NCI-H446 (cell line): Measurements from ENCODE around the gene OPN5.
"Not testable (repeated sequence)": the region's sequence is repeated elsewhere in the genome, so short reads cannot be mapped to it uniquely, and the experiment has no call there.

Experiments used
- DNase-seq, 2 experiments: peaks; one replicate each; lab custom pipeline; 2025; lab: John Stamatoyannopoulos, UW

OPN5 gene

GRCh38 chr6:47781732-47782131, at the start of gene OPN5:
Gene OPN5 (plus strand): TSS chr6:47782032. CDS start chr6:47782067, 35 bp downstream.
- DNase-seq = no peak

DNA sequence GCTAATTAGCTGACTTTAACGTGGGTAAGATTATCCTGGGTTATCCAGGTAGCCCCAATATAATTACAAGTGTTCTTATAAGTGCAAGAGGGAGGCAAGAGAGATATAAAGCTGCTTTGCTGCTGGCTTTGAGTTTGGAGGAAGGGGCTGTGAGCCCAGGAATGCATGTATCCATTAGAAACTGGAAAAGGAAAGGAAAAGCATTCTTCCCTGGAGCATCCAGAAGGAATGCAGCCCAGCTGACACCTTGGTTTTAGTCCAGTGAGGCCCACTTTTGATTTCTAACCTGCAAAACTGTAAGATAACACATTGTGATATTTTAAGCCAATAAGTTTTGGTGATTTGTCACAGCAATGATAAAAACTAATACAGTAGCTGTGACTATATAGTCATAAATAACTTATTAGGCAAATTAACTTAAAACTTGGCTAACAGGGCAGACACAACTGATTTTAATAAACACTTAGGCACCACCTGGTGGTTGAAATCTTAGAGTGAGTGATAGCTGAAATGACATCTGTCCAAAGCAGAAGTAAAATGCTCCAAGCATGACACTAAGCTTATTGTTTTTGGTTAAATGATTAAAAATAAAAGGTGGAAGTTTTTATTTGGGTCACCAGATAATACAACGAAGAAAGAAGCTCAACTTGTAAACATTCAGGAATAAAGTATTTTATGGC, 47.8 kb upstream of the OPN5 start:
- peak in 1 of 2 experiments; percentile 39 for DNase-seq

- no peak for DNase-seq
Observed at GRCh38 chr6:47734831-47735481, 46.9 kb upstream of the OPN5 start.

DNA sequence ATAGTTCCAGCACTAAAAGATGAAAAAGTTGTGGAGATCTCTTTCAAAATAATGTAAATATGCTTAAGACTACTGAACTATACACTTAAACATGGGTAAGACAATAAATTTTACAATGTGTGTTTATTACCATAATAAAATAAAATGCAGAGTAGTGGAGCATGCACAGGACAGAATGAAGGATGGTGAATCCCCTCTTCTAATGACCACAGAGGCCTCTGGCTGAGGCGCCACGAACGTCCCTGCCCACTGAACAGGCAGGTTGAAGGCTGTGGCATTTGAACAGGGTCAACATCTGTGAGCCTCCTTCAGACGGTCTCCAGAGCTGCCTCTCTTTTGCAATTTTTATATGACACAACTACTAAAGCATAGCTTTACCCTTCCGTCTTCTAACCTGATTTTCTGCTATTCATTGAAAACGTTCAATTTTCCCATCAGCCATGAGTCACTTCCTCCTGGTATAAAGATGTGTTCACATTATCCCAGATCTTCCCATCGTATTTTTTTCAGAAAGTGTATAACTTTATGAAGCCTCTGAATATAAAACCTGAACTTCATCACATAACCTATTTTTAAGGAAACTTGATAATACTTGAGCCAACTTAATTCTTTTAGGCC, 45.6 kb upstream of the OPN5 start:
- DNase-seq = no peak

DNA sequence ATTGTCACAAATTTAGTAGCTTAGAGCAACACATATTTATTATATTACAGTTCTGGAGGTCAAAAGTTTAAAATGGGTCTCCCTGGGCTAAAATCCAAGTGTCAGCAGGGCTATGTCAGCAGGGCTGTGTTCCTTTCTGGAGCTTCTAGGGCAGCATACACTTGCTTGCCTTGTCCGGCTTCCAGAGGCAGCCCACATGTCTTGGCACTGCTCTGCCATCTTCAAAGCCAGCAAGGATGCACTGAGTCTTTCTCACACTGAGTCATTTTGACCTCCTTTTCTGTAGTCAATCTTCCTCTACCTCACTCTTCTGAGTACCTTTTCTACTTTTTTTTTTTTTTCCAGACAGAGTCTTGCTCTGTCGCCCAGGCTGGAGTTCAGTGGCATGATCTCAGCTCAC, 44.4 kb upstream of the OPN5 start:
- DNase-seq = peak in 1 of 2 experiments; percentile 51

GRCh38 chr6:47740714-47741113, 41.1 kb upstream of the OPN5 start:
- DNase-seq = no peak

DNA sequence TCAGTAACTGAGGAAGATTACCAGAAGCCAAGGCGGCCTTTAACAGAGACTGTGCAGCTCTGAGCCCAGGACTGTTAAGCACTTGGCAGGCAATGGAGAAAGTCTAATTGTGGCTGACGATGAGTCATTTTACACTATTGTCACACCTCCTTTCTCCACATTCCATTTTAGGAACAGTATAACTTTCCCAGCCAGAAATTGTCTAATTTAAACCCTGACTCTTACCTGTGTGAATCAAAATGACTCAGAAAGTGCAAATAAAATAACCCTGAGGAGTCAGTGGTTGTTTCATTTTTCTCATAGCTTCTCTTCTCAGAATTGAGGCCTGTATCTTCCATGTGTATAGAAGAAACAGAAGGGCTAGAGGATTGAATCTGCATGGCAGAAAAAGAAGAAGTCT, 40.0 kb upstream of the OPN5 start:
- DNase-seq = peak in 1 of 2 experiments; percentile 66

- peak; percentile 30 to 65 for DNase-seq
Observed at GRCh38 chr6:47743744-47744143, 38.1 kb upstream of the OPN5 start.

- DNase-seq = not testable (repeated sequence)
Observed at GRCh38 chr6:47745269-47745668, 36.6 kb upstream of the OPN5 start.

DNA sequence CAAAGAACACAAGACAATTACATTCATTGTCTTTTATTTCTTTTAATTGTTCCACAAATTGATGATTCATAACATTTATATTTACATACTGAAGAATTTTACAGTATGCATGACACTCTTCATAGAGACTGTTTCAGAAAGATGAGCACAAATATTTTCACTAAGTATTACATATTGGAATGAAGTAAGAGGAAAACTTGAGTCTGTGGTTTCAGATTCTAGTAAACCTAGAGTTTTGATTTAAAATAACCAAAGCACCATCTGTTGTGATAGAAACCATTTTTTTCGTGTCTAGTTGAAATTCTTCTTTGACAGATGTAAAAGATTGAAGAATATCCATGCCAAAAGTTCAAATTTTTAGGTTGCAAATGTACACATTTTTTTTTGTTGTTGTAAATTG, 32.1 kb upstream of the OPN5 start:
- DNase-seq = peak in 1 of 2 experiments; percentile 9

DNA sequence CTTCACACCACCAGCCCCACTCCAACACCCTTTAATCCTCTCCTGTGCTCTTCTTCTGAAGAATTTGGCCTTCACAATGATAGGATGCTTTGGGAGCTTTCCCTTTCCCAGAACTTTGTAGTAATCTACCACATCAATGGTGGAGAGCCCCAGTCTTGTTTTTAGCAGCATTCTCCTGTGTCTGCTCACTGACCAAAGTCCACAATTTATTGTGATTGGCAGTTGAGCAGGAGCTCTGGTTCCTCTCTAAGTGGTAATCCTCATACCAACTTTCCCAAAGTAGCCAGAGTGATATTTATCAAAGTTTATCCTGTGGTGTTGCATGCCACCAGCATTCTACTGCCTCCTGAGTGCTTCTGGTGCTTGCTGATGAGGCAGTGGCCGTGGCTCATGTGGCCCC, 29.0 kb upstream of the OPN5 start:
- no peak for DNase-seq

DNA sequence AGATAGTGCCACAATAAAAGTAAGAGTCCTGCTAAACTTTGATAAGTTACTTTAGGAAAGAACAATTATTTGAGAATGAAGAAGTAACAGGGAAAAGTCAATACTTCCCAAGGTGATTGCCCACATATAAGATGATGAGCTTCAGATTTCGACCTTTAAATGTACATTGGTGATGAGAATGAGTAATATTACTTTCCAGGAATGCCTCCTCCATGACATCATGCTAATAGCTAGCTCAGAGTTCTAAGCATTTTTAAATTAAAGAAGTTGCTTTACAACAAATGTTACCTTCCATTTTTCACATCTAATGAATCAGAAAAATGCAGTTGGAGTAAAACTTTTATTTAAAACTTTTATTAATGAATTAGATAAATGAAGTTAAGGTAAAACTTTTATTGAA, 22.5 kb upstream of the OPN5 start:
- DNase-seq = no peak

DNA sequence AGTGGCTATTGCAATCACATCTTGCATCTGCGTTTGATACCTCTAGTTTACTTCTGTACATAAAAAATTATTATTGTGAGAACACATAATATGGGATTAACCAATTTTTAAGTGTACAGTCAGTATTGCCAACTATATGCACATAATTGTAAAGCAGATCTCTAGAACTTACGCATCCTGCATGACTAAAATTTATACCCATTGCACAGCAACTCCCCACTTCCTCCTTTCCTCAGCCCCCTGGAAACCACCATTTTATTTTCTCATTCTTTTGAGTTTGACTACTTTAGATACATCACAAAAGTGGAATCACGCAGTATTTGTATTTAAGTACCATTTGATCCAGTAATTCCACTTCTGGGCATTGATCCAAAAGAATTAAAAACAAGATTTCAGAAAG, 19.3 kb upstream of the OPN5 start:
- DNase-seq = no peak

GRCh38 chr6:47766445-47766844, 15.4 kb upstream of the OPN5 start:
- no peak for DNase-seq

DNA sequence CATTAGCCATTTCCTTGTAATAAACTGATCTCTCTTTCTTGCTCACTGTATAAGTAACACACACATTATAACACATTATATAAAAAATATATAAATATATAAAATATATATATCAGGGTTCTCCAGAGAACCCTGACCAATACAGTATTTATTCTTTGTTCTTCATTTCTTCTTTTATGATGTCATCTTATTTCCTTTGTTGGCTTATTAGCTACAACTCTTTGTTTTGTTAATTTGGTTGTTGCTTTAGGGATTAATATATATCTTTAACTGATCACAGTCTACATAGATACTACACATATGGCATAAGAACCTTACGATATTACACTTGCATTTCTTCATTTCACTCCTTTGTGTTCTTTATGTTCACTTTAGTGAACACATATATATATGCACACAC, 14.7 kb upstream of the OPN5 start:
- DNase-seq = no peak

DNA sequence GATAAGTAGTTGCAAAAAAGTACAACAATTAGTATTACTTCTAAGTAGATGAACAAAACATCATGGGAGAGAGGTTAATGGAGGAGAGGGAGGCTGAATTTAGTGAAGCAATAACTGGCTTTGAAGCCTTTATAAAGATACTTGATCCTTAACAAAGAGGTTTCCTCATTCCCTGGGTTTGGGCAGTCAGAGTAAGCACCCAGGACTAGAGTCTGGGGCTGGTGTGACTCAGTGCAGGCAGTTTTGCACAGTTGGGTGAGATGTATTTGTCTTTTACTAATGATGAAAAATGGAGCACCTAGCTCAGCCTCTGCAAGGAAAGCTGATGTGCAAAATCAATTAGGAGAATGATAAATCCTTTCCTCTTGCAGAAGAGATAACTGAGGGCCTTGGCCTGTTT, 11.8 kb upstream of the OPN5 start:
- no peak for DNase-seq

DNA sequence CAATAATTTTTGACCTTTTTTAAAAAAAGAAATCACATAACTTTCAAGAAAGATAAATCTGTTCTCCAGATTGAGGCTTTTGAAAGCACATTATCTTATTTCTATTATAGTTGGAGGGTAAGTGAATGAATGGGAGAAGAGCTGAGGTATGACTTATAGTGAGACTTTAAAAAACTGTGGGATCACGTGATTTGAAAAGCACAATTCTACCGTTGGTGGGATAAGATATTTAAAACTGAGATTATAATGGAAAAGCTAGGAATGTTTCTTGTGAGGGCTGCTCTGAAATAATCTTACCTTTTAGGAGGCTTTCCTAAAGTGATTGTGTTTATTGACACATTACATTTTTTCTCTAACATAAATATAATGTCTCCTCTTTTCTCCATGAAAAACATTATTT, 9.5 kb upstream of the OPN5 start:
- no peak for DNase-seq

GRCh38 chr6:47773005-47773404, 8.8 kb upstream of the OPN5 start:
- no peak for DNase-seq

DNA sequence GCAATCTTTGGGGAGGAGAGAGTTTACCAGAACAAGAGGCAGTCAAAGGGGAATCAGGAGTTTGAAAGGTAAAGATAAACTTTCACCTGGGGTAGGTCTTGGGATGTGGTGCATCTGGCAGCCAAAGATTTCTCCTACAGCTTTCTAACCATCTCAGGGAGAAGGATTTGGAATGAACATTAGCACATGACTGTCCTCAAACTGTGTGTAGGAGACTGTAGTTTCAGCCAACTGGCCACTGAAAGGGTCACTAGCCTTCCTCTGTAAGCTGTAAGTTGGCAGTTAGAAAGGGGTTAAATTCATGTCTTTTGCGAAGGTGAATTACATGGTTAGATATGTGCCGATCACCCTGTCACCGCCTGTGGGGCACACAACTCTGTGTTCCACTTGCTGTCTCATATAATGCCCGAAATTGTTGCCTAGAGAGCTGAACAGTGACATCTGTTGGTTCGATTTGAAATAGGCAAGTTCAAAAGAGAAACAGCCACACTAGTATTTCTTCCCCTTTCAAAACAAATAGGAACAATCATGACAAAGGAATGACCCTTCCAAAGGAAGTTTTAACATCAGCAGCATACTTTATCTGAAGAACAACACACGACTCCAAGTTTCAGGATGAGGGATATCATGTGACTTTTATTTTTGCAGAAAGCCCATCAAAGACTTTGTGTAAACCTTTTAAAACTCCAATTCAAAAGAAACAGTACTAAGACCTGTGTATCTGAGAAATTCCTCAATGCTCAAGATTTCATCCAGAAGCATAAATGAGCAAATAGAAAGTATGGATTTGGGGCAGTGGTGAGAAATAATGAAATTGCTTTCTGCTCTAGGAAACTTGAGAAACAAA, 1.1 kb upstream of the OPN5 start:
- peak; percentile 62 to 74 for DNase-seq

- DNase-seq = no peak
Observed at GRCh38 chr6:47785182-47785581, 3.4 kb downstream of the OPN5 start.

DNA sequence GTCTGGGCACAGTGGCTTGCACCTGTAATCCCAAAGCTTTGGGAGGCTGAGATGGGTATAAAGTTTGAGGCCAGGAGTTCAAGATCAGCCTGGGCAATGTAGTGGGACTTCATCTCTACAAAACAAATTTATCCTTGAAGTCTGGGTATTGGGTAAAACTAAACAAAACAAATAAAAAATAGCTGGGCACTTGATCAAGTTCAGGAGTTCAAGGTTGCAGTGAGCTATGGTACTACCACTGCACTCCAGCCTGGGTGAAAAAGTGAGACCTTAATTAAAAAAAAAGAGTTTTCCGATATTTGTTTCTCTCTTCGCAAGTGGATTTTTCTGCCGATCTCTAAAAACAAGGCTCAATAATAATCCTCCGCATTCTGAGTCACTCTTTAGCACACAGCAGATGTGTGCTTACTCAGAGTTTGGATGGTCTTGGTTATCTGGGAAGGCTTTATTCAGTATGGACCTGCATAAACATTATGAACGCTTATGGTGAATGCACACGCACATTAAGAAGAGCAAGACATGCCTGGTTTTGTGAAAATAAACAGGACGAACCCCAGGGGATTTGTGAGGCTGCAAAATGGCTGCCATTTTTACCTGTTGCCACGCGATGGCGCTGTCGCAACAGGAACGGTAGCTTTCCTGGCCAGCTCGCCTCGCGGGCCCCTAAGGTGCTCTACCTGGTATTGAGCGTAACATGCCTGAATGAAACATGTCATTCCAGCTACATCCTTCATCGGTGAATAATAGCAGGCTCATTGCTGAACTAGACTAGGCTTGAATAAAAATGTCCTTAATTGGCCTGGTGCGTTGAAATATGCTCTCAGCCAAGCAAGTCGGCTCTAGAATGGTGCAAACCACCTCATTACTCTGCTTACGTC, 6.0 kb downstream of the OPN5 start:
- DNase-seq = peak; percentile 37 to 75

DNA sequence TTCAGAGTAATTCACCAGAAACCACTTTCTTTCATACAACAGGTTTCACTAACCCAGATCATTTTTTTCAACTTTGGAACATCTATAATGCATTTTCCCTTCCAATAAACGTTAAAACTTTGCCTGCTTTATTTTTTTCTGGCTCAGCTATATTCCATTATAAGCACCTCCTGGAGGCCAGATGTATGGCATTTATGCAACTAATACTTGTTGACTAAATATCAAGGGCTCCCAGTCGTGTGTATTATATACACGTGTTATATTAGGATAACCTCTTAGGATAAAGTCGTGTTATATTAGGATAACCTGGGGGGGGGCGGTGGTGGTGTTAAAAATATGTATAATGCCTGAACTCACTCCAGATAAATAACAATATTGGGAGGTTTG, 6.7 kb downstream of the OPN5 start:
- DNase-seq = no peak
